HepG2 (cell line): ENCODE results near the gene ETFA. TPM values are rescaled to one million over a fixed set of nuclear protein-coding genes. Genes with fewer than 3 reads are reported as not detected.

Experiments
- ATAC-seq: fragments of 200-7000 bp; cut with Tn5 transposase; 3 replicates; pipeline ENCODE4 v1.9.1; 2020; ENCODE audit warnings: mild to moderate bottlenecking, moderate library complexity
- BruUV-seq: library from RNA; stranded (reverse); fragments of 400-500 nt; replicated peaks from 2 replicates; lab custom pipeline; 2021; lab: Mats Ljungman, UMichigan
- CTCF ChIA-PET: fragments of 300-600 bp; formaldehyde crosslinking; extraction: SDS; loops from one replicate; lab custom pipeline; 2021; ENCODE audit warnings: low total read pairs, inconsistent platforms, low intra/inter-chr PET ratio; lab: Yijun Ruan, JAX
- POLR2A ChIA-PET: fragments of 350-600 bp; sonication (Branson Sonifier 250); formaldehyde crosslinking; loops from one replicate; lab custom pipeline; 2020; ENCODE audit warnings: antibody characterized with exemption, inconsistent platforms; lab: Yijun Ruan, JAX
- DNase-seq: peaks from one replicate; pipeline ENCODE4 v3.0.0-alpha.2; 2015; ENCODE audit warnings: low spot score
- FAIRE-seq: peaks from 3 replicates; lab custom pipeline; 2011; peaks lifted over from hg19 to GRCh38; lab: Jason Lieb, UNC
- H2AFZ ChIP-seq: one replicate; pipeline ENCODE4 v1.6.1; 2011; ENCODE audit warnings: low read length, inconsistent platforms
- H3K27ac ChIP-seq: fragments of 300-600 bp; 3 replicates; pipeline ENCODE4 v1.8.0; 2011; ENCODE audit warnings: mixed run types, mild to moderate bottlenecking, mixed read lengths, low read length, inconsistent platforms; ENCODE audit not compliant: insufficient read depth; ENCODE audit errors: extremely low read length
- H3K27me3 ChIP-seq, 2 experiments: fragments of 200-600 bp in 1 of 2; 2 replicates in 1 of 2; 3 replicates in 1 of 2; pipeline versions ENCODE4 v1.6.0 to v1.8.0; 2011; ENCODE audit warnings: low read length in 2 of 2, mild to moderate bottlenecking in 2 of 2, moderate library complexity in 2 of 2, inconsistent platforms in 1 of 2; ENCODE audit not compliant: insufficient read depth in 2 of 2, control insufficient read depth in 1 of 2
- H3K36me3 ChIP-seq, 2 experiments: fragments of 200-600 bp in 1 of 2; replicated peaks in 1 of 2; 2 replicates in 1 of 2; 3 replicates in 1 of 2; pipeline versions ENCODE4 v1.5.1 to v1.8.0; 2011; ENCODE audit warnings: low read length in 2 of 2, inconsistent platforms in 1 of 2; ENCODE audit not compliant: insufficient read depth in 2 of 2, control insufficient read depth in 1 of 2
- H3K4me1 ChIP-seq: 2 replicates; pipeline ENCODE4 v1.5.1; 2012; ENCODE audit warnings: low read length, inconsistent platforms; ENCODE audit not compliant: insufficient read depth
- H3K4me2 ChIP-seq: 2 replicates; pipeline ENCODE4 v1.6.0; 2011; ENCODE audit warnings: low read depth, low read length, inconsistent platforms
- H3K4me3 ChIP-seq, 3 experiments: fragments of 200-600 bp in 1 of 3; sonication (generic), shearing (Covaris generic) in 1 of 3; replicated peaks in 1 of 3; 2 replicates each; pipeline ENCODE4 v1.5.1; 2011 to 2016; ENCODE audit warnings: low read length in 3 of 3, inconsistent platforms in 2 of 3, low read depth in 2 of 3, mild to moderate bottlenecking in 2 of 3, control low read depth in 1 of 3, mixed read lengths in 1 of 3; ENCODE audit not compliant: insufficient read depth in 1 of 3
- H3K79me2 ChIP-seq: one replicate; pipeline ENCODE4 v1.6.1; 2011; ENCODE audit warnings: low read length, inconsistent platforms; ENCODE audit not compliant: insufficient read depth
- H3K9ac ChIP-seq: 2 replicates; pipeline ENCODE4 v1.6.0; 2011; ENCODE audit warnings: mild to moderate bottlenecking, low read depth, low read length, inconsistent platforms; ENCODE audit not compliant: insufficient read depth
- H3K9me3 ChIP-seq: 2 replicates; pipeline ENCODE4 v1.5.1; 2012; ENCODE audit warnings: mild to moderate bottlenecking, low read length
- H4K20me1 ChIP-seq: 2 replicates; pipeline ENCODE4 v1.6.0; 2011; ENCODE audit warnings: inconsistent platforms, mild to moderate bottlenecking, low read length, moderate library complexity; ENCODE audit not compliant: insufficient read depth
- ARID3A ChIP-seq: IDR thresholded peaks from 2 replicates; pipeline ENCODE4 v1.6.1; 2012; ENCODE audit warnings: low read depth, low read length, improper control_type of control experiment
- ATF2 ChIP-seq: sonication (generic); formaldehyde crosslinking; IDR thresholded peaks from 2 replicates; pipeline ENCODE4 v1.4.0; 2020; ENCODE audit warnings: missing genetic modification reagents
- CEBPB ChIP-seq: IDR thresholded peaks from 2 replicates; pipeline ENCODE4 v1.6.1; 2011; ENCODE audit warnings: low read depth, low read length, improper control_type of control experiment, borderline replicate concordance
- CREM ChIP-seq, 2 experiments: sonication (generic) in 1 of 2; formaldehyde crosslinking in 1 of 2; IDR thresholded peaks; 2 replicates each; pipeline versions ENCODE4 v1.4.0 to v1.6.1; 2016 to 2020; ENCODE audit warnings: antibody characterized with exemption in 1 of 2, mild to moderate bottlenecking in 1 of 2, missing genetic modification reagents in 1 of 2
- ETV6 ChIP-seq: sonication (generic); formaldehyde crosslinking; conservative IDR thresholded peaks from 2 replicates; pipeline ENCODE4 v1.4.0; 2020; ENCODE audit warnings: missing genetic modification reagents
- FOXM1 ChIP-seq: sonication (generic); formaldehyde crosslinking; IDR thresholded peaks from 2 replicates; pipeline ENCODE4 v1.5.0; 2020; ENCODE audit warnings: missing genetic modification reagents
- HNRNPH1 ChIP-seq: fragments of 200-400 bp; formaldehyde crosslinking; optimal IDR thresholded peaks from 2 replicates; pipeline ENCODE3; 2017; ENCODE audit warnings: mild to moderate bottlenecking, low read depth, low read length
- KLF16 ChIP-seq, 2 experiments: sonication (generic) in 1 of 2; formaldehyde crosslinking in 1 of 2; IDR thresholded peaks; 2 replicates each; pipeline versions ENCODE4 v1.6.1 to v1.8.0; 2016 to 2023; ENCODE audit warnings: missing genetic modification reagents in 2 of 2, missing compliant biosample characterization in 1 of 2
- MAFG ChIP-seq: sonication (generic); formaldehyde crosslinking; IDR thresholded peaks from 2 replicates; pipeline ENCODE4 v1.5.1; 2020; ENCODE audit warnings: mild to moderate bottlenecking, missing genetic modification reagents
- PLRG1 ChIP-seq: fragments of 450-650 bp; conservative IDR thresholded peaks from 2 replicates; pipeline ENCODE4 v1.6.1; 2016
- POLR2G ChIP-seq: fragments of 200-400 bp; formaldehyde crosslinking; IDR thresholded peaks from 2 replicates; pipeline ENCODE4 v1.6.1; 2018; ENCODE audit warnings: mild to moderate bottlenecking, low read depth, low read length, moderate library complexity
- RFX1 ChIP-seq: fragments of 450-650 bp; IDR thresholded peaks from 2 replicates; pipeline ENCODE4 v1.6.1; 2017
- SP1 ChIP-seq, 2 experiments: fragments of 450-650 bp in 1 of 2; sonication (generic) in 1 of 2; formaldehyde crosslinking in 1 of 2; IDR thresholded peaks; 2 replicates each; pipeline versions ENCODE4 v1.4.0 to v1.6.1; 2016 to 2020; ENCODE audit warnings: missing genetic modification reagents in 1 of 2
- ZBTB2 ChIP-seq: sonication (generic); formaldehyde crosslinking; IDR thresholded peaks from 2 replicates; pipeline ENCODE4 v1.8.0; 2022; ENCODE audit warnings: low read depth, missing genetic modification reagents
- ZNF607 ChIP-seq: sonication (generic); formaldehyde crosslinking; IDR thresholded peaks from 2 replicates; pipeline ENCODE4 v1.5.1; 2020; ENCODE audit warnings: missing genetic modification reagents, mild to moderate bottlenecking, borderline replicate concordance
- ZNF841 ChIP-seq: sonication (generic); formaldehyde crosslinking; IDR thresholded peaks from 2 replicates; pipeline ENCODE4 v1.8.1; 2023; ENCODE audit warnings: missing genetic modification reagents, borderline replicate concordance
- WGBS: methylation state at CpG from one replicate; pipeline ENCODE4 v1.1.6; 2017; ENCODE audit warnings: low lambda C conversion rate; 5-methylcytosine and 5-hydroxymethylcytosine counted together
- in situ Hi-C: cut with HindIII; loops from 2 replicates; pipeline ENCODE4 v1.10.0; 2017; ENCODE audit warnings: low pct_unique_long_range_greater_than_20kb; ENCODE audit not compliant: extremely low pct_ligation_motif_present
- intact Hi-C: fragments of 100-400 bp; cut with micrococcal nuclease; formaldehyde crosslinking; loops from one replicate; pipeline ENCODE4 v1.10.0; 2022; ENCODE audit not compliant: unreplicated experiment
- polyA plus RNA-seq, 8 experiments: library from polyadenylated mRNA; depleted of rRNA in 3 of 8; stranded (reverse) in 7 of 8; unstranded in 1 of 8; fragments of >200 nt; fragmentation: Illumina TruSeq in 4 of 8; extraction: Trizol in 4 of 8; gene quantifications; 2 replicates each; pipeline versions ENCODE4 v1.2.1 to v1.2.3, GENCODE V29; 2011 to 2016; ENCODE audit warnings: low read depth in 4 of 8, missing spikeins in 1 of 8, mixed read lengths in 1 of 8; ENCODE audit not compliant: insufficient read depth in 1 of 8
- total RNA-seq, 5 experiments: library from RNA; depleted of rRNA; stranded (reverse); fragments of >200 nt; fragmentation: Illumina TruSeq; extraction: Trizol; gene quantifications; 2 replicates each; pipeline ENCODE4 v1.2.3, GENCODE V29; 2016; ENCODE audit warnings: low read depth in 1 of 5

The ETFA gene
- total and polyA plus RNA-seq, 2 of the 13 experiments (the other 11 are each of a cell fraction or from before 2014, with no cell fraction given), result 291 to 396 TPM

GRCh38 chr15:76321602-76322001, 10.3 kb upstream of the ETFA start:
- Histone ChIP-seq H3K9me3 (no peaks in the 10 kb centered on the region), H3K79me2 (no peaks in the 10 kb centered on the region), H3K27me3 (peaks cover 0 to 16% of the 10 kb centered on the region in 2 experiments; a peak in 2 of 5 replicates), H3K4me2 (no peak overlapping the region), H2AFZ (no peak overlapping the region), H3K4me3 (no peak overlapping the region), H3K27ac (no peak overlapping the region), H3K4me1 (peaks cover 19% of the 10 kb centered on the region), H4K20me1 (no peaks in the 10 kb centered on the region), H3K36me3 (no peaks in the 10 kb centered on the region), H3K9ac (no peak overlapping the region)
- no peak for DNase-seq
- FAIRE-seq, result no peak
- POLR2A ChIA-PET, result no interaction called here
- no peak for TF ChIP-seq ZNF607
- 0 out of 2 replicates have a peak, but pooled peaks have one; percentile 31 for TF ChIP-seq CEBPB
- WGBS, result 32% methylated on average over 5 of the region's 5 CpGs
- BruUV-seq, result no TSS peak
- CTCF ChIA-PET, result no interaction called here
- no peak for ATAC-seq
- intact Hi-C loops (no loop called here), in situ Hi-C loops (no loop called here)

- POLR2A ChIA-PET, result no interaction called here
- in situ Hi-C loops, result no loop called here
- intact Hi-C loops, result no loop called here
- Histone ChIP-seq H3K4me2 (no peak overlapping the region), H3K27ac (no peak overlapping the region), H2AFZ (no peak overlapping the region), H3K79me2 (no peaks in the 10 kb centered on the region), H3K4me1 (peaks cover 19% of the 10 kb centered on the region), H3K9me3 (no peaks in the 10 kb centered on the region), H3K4me3 (no peak overlapping the region), H3K27me3 (peaks cover 0 to 16% of the 10 kb centered on the region in 2 experiments; a peak in 2 of 5 replicates), H3K9ac (no peak overlapping the region), H3K36me3 (no peaks in the 10 kb centered on the region), H4K20me1 (no peaks in the 10 kb centered on the region)
- no peak for DNase-seq
- no TSS peak for BruUV-seq
- 27% methylated on average over 9 of the region's 10 CpGs for WGBS
- no peak; the same call in 2 of the 3 replicates for ATAC-seq
- no peak for FAIRE-seq
- CTCF ChIA-PET, result no interaction called here
- TF ChIP-seq FOXM1 (CRISPR knock-in tag) (no peak), POLR2G (no peak), ATF2 (no peak), ETV6 (no peak), HNRNPH1 (no peak), ZNF841 (CRISPR knock-in tag) (no peak), PLRG1 (no peak), MAFG (CRISPR knock-in tag) (no peak), ZBTB2 (CRISPR knock-in tag) (no peak), RFX1 (no peak), SP1 (IDR thresholded peaks at IDR 0.05) (no peak), SP1 (CRISPR knock-in tag; IDR thresholded peaks at IDR 0.05) (no peak), KLF16 (CRISPR knock-in tag; IDR thresholded peaks at IDR 0.05) (no peak), ARID3A (no peak), CREM (IDR thresholded peaks at IDR 0.05) (no peak), CREM (CRISPR knock-in tag; IDR thresholded peaks at IDR 0.05) (no peak)
These were observed 9.9 kb upstream of the ETFA start for GRCh38 chr15:76321171-76321570.
